ENCODE results near the gene ARHGAP6.

DNA sequence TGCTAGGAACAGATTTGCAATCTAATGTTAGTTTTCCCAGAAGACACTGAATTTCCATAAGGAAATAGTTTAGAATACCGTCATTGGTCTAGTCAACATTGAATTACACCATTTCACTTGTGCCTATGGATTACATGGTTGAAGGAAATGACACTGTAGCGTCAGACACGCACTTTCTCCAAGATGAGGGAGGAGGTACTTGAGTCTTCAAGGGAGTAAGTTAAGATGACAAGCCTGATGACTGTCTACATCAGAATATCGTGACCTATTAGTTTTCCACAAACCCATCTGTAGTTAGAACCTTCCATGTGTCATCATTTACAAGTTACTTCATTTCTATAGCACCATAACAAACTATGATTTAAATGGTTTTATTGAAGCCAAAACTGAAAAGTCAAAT lies 218.8 kb downstream of the ARHGAP6 start:
- TF ChIP-seq, protein P1, sequence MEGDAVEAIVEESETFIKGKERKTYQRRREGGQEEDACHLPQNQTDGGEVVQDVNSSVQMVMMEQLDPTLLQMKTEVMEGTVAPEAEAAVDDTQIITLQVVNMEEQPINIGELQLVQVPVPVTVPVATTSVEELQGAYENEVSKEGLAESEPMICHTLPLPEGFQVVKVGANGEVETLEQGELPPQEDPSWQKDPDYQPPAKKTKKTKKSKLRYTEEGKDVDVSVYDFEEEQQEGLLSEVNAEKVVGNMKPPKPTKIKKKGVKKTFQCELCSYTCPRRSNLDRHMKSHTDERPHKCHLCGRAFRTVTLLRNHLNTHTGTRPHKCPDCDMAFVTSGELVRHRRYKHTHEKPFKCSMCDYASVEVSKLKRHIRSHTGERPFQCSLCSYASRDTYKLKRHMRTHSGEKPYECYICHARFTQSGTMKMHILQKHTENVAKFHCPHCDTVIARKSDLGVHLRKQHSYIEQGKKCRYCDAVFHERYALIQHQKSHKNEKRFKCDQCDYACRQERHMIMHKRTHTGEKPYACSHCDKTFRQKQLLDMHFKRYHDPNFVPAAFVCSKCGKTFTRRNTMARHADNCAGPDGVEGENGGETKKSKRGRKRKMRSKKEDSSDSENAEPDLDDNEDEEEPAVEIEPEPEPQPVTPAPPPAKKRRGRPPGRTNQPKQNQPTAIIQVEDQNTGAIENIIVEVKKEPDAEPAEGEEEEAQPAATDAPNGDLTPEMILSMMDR (IDR thresholded peaks at IDR 0.05; ENCODE audit: insufficient read depth, low read length) = no peak
- no peak for TF ChIP-seq SPI1 (IDR thresholded peaks at IDR 0.05; ENCODE audit: borderline replicate concordance, low read depth)

Data from HL-60 (cell line).